Left ventricle myocardium superior (tissue), 1 donor: Measurements from ENCODE around the gene CFLAR. TPM values are rescaled to one million over a fixed set of nuclear protein-coding genes. Genes with fewer than 3 reads are reported as not detected.

Experiments
- ATAC-seq: fragments of 200-7000 bp; cut with Tn5 transposase; one replicate; pipeline ENCODE4 v1.9.1; 2020; ENCODE audit warnings: mild to moderate bottlenecking, moderate library complexity
- DNase-seq: peaks from one replicate; pipeline ENCODE4 v3.0.0-alpha.2; 2020
- intact Hi-C: fragments of 100-400 bp; cut with micrococcal nuclease; formaldehyde crosslinking; loops from one replicate; pipeline ENCODE4 v1.11.0; 2022
- long read RNA-seq: library from polyadenylated mRNA; unstranded; transcript quantifications from one replicate; pipeline ENCODE4 v2.0.0, GENCODE V29; 2021
- total RNA-seq: library from RNA; stranded (reverse); fragmentation: NEBNext Ultra II Directional; extraction: Animal tissue kit (Norgen Biotek cat#: 25700); gene quantifications from one replicate; pipeline ENCODE4 v1.2.1, GENCODE V29; 2021
- donor health status: DM: no; HTN: yes; CAD: no; lungs with severe emphysema.

Gene CFLAR
- 252 TPM for total RNA-seq
- long read RNA-seq, full-length matches to known transcripts, result 53 of 174 reads
- long read RNA-seq, partial matches to known transcripts, result 16 of 174 reads
- long read RNA-seq, other reads (novel, unspliced or antisense), result 105 of 174 reads

DNA sequence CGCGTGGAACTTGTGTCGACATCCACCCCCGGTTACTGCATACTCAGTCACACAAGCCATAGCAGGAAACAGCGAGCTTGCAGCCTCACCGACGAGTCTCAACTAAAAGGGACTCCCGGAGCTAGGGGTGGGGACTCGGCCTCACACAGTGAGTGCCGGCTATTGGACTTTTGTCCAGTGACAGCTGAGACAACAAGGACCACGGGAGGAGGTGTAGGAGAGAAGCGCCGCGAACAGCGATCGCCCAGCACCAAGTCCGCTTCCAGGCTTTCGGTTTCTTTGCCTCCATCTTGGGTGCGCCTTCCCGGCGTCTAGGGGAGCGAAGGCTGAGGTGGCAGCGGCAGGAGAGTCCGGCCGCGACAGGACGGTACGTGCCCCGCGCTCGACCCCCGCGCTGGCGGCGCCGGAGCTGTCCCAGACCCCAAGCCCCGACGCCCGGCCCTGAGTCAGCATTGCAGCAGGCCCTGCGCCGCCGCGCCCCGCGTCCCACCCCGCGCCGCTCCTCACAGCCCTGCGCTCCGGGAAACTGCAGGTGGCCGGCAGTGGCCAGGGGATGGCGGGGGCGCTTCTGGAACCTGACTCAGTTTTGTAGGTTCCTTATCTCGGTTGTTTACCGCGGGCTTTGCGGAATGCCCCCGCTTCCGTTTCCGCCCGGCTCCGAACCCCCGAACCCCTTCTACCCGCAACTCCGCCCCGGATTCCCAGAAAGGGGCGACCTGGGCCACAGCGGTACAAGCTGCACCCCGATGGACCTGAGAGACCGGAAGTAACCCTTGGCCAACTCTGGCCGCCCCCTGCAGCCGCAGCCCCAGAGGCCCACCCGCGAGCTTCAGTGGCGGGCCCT is at the start of gene CFLAR:
Gene CFLAR, plus strand, starts transcription at position 50 of the 844 bp plus-strand sequence. CDS start 13,702 bp downstream, outside the sequence.
- intact Hi-C loops, result loop anchor here (10.0 kb wide), 1 partner anchor 48 kb away; no protein-coding TSS in a partner anchor
- ATAC-seq, result peak; percentile 61

DNA sequence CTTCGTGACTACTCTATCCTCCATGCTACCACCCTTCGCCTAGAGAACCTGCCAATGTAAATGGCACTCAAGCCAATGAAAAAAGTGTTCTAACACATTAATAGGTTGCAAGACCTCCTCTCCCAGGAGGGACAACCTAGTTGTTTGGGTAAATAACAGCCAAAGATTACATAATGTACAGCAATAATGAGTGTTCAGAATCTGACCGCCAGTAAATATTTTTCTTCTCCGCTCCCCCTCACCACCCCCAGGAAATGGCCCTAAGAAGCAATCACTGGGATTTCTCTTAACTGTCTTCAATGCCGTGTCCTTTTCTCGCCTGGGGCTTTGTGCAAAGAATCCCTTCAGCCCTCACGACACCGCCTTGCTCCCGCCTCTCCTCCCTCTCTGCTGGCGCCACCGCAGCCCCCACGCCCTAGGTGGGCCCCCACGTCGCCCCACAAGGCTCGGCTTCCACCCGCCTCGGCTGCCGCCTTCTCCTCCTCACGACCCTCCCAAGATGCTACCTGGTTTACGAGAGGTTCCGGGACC is 45.0 kb upstream of the CFLAR start:
- ATAC-seq, result peak; percentile 36
- DNase-seq, result no peak
- intact Hi-C loops, result no loop called here

More for the DNA sequence above, at the start of gene CFLAR:
- peak; percentile 82 for DNase-seq

DNA sequence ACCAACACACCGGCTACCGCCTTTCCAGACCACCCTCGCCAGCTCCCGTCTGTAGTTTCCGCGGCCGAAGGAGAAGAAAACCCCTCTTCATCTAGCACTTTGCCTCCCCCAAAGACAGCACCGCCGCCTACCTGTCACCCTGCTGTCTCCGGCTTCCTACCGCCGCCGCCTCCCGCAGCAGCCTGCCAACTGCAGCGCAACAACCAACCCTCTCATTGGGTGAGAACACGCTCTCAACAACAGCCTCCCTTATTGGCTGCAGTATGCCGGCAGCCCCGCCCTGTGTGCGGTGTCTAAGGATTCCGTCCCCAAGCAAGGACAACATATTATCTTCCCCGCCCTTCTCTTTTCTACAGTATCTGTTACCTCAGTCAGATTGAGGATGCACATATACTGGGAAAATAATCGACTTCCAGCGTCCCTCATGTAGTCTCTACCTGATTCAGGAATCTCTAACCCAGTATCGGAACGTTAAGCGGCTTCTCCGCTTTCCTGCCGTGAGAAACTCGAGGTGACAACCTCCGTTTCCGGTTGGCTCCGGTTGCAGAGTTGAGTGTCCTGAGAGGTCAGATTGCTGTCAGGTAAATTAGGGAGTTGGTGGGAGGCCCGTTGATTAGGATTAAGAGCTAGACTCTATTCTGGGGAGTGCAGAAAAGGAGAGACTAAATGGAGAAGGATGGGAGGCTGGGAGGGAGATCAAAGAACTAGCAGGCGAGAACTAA is 44.3 kb upstream of the CFLAR start, which contains the start of the genes HYCC2 and NDUFB3:
Gene HYCC2, minus strand, starts transcription at position 193 of the 722 bp plus-strand sequence. CDS start 47,662 bp downstream, outside the sequence.
Gene NDUFB3, plus strand, starts transcription at position 523 of the 722 bp plus-strand sequence. CDS start 6,882 bp downstream, outside the sequence.
- DNase-seq, result peak; percentile 93
- intact Hi-C loops, result no loop called here
- ATAC-seq, result peak; percentile 99

DNA sequence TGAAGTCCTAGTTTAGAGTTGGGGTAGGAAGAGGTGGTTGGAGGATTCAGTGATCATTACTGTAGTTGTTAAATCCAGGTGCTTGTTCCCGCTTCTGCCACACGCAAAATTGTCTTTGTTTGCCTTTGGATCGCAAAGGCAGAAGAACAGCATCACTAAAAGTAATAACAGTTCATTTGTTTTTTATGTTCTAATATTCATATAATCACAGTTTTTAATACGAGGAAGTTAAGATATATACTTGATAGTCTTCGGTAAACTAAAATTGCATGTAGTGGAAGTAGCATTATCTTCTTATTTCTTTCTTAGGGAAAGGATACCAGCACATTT is 43.8 kb upstream of the CFLAR start:
- DNase-seq, result no peak
- intact Hi-C loops, result no loop called here
- ATAC-seq, result no peak

DNA sequence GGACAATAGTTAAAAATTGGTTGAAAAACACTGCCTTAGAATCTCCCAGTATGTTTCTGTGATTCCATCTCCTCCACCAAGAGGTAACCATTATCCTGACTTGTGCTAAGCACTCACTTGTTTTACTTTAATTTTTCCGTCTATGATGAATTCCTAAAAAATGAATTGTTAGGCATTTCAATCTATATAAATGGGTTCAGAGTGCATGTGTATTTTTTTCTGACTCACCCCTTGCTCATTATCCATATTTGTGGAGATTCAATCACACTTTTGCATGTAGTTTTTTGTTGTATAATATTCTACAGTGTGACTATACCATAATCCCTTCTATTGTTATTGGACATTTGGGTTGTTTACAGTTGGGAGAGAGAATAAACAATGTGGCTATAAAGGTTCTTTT is 42.9 kb upstream of the CFLAR start:
- ATAC-seq (no peak), DNase-seq (no peak)
- intact Hi-C loops, result no loop called here

DNA sequence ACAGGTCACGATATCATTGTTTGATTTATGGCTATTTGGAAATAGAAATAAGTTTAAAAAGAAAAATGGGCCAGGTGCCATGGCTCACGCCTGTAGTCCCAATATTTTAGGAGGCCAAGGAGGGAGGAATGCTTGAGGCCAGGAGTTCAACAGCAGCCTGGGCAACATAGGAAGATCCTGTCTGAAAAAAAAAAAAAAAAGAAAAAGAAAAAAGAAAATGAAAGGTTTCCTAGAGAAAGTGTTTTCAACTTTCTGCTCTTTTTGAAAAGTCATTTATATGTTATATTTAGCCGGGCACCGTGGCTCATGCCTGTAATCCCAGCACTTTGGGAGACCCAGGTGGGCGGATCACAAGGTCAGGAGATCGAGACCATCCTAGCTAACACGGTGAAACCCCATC is 41.0 kb upstream of the CFLAR start:
- ATAC-seq, result no peak
- intact Hi-C loops, result no loop called here
- DNase-seq, result no peak

DNA sequence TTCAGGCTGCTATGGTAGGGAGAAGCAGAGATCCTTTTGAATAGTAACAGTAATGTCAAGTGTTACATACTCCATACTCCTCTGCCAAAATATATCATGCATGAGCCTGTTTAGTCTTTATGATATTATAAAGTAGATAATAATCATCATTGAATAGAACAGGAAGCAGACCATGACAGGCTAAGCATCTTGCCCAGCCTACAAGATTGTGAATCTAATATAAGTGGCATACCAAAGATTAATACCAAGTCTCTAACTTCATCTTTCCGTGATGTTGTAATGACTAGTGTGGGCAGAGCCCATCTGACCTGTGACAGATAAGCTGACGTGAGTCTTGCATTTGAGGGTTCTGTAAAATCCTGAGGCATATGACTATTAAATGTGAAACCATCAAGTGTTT is 31.1 kb upstream of the CFLAR start:
- ATAC-seq (no peak), DNase-seq (no peak)
- intact Hi-C loops, result no loop called here

DNA sequence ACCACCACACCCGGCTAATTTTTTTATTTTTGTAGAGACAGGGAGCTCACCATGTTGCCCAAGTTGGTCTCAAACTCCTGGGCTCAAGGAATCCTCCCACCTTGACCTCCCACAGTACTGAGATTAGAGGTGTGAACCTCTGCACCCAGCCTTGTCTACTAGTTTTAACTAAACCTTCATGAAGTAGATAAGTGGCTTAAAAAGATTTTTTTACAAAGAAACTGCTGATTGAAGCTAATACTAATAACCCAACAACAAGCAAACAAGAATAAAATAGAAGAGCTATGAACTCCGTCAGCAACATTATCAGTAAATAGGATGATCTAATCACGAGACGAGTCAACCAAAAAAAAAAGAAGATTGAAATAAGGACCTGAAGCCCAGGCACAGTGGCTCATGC is 25.4 kb upstream of the CFLAR start:
- intact Hi-C loops, result no loop called here
- ATAC-seq (no peak), DNase-seq (no peak)

DNA sequence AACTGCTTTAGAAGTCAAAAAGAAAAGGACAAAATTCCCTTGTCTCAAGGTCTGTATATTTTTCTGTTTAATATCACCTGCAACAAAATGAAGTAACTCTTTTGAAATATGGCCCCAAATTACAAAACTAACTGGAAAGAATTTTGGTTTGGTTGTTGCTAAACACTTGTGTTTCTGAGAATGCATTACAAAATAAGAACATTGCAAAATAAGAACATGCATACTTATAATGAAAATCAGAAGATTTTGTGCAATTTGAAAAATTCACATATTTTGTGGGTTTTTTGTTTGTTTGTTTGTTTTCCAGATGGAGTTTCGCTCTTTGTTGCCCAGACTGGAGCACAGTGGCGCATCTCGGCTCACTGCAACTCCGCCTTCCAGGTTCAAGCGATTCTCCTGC is 22.4 kb upstream of the CFLAR start:
- DNase-seq, result no peak
- ATAC-seq, result no peak
- intact Hi-C loops, result no loop called here

DNA sequence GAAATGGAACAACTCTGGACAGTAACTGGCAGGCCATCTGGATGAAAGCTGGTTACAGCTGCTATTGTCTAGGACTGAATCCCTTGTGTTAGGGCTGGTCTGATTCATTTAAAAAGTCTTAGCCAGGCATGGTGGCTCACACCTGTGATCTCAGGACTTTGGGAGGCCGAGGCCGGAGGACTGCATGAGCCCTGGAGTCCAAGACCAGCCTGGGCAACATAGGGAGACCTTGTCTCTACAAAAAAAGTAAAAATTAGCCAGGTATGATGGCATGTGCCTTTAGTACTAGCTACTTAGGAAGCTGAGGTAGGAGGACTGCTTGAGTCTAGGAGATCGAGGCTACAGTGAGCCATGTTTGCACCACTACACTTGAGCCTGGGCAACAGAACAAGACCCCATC is 15.5 kb upstream of the CFLAR start:
- DNase-seq (no peak), ATAC-seq (no peak)
- intact Hi-C loops, result no loop called here

DNA sequence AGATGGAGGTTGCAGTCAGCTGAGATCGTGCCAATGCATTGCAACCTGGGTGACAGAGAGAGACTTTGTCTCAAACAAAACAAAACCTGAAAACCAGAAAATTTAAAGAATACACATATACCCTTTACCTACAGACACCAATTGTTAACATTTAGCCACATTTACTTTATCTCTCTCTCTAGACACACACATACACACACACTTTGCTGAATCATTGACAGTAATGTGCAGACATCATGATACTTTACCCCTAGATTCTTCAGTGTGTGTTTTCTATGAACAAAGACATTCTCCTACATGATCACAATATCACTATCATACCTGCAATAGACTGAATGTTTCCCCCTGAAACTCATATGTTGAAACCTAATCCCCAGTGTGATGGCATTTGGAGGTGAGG is 10.2 kb upstream of the CFLAR start:
- intact Hi-C loops, result no loop called here
- ATAC-seq, result no peak
- no peak for DNase-seq

DNA sequence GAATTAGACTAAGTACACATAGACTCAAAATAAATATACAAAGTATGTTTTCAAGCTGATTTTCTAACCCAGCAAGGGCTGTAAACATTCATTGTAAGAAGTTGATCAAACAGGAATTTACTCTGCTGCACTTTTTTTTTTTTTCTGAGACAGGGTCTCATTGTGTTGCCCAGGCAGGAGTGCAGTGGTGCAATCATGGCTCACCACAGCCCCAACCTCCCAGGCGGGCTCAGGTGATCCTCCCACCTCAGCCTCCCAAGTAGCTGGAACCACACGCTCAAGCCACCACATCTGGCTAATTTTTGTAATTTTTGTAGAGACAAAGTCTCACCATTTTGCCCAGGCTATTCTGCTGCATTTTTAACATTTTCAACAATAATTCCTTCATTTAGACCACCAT is 8.3 kb upstream of the CFLAR start:
- ATAC-seq (no peak), DNase-seq (no peak)
- intact Hi-C loops, result no loop called here

DNA sequence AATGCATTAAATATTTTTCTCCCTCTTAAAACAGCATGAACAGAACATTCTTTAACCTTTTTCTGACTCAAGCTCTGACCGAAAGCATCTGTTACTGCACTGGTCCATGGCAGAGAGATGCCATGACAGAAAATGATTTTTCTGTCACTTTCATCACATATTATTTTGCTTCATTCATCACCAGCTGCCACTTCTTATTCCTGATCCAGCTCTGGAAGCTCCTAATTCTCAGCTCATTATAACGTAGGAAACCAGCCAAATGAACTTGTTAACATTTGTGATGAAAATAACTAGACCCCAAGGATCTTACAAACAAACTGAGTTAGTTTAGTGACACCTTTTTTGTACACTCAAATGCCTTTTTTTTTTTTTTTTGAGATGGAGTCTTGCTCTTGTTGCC is 7.6 kb upstream of the CFLAR start:
- ATAC-seq, result no peak
- DNase-seq, result no peak
- intact Hi-C loops, result no loop called here

DNA sequence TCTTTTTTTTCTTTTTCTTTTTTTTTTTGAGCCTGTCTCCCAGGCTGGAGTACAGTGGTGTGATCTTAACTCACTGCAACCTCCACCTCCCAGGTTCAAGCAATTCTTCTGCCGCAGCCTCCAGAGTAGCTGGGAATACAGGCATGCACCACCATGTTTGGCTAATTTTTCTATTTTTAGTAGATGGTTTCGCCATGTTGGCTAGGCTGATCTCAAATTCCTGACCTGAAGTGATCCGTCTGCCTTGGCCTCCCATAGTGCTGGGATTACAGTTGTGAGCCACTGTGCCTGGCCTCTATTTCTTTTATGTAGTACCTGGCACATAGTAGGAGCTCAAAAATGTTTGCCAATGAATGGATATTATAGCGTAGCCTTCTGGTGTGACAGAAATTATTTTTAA is 6.8 kb upstream of the CFLAR start:
- intact Hi-C loops, result no loop called here
- DNase-seq (no peak), ATAC-seq (peak; percentile 17)

DNA sequence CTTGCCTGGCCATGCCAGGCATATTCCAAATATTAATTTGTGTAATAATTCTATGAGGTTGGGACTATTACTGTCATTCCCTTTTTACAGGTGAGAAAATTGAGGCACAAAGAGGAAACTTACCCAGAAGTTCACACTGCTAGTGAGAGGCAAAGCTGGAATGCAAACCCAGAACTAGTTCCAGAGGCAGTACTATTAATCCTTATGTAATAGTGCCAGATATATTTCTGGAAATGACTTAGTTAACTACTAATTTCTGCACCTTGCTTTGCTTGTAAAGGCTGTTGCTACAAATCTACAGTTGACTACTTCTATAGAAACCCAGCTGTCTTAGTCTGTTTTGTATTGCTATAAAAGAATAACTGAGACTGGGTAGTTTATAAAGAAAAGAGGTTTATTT is 5.3 kb upstream of the CFLAR start:
- intact Hi-C loops, result loop anchor here (10.0 kb wide), 1 partner anchor 54 kb away; no protein-coding TSS in a partner anchor
- ATAC-seq, result no peak
- no peak for DNase-seq

DNA sequence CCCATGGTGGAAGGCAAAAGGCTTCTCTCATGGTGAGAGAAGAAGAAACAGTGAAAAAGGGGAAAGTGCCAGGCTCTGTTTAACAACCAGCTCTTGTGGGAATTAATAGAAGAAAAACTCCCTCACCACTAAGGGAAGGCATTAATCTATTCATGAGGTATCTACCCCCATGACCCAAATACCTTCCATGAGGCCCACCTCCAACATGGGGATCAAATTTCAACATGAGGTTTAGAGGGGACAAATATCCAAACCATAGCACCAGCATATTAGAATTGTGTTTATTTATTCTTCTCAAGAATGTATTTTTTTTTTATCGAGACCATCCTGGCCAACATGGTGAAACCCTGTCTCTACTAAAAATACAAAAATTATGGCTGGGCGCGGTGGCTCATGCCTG is 4.9 kb upstream of the CFLAR start:
- ATAC-seq (no peak), DNase-seq (no peak)
- intact Hi-C loops, result loop anchor here (10.0 kb wide), 1 partner anchor 54 kb away; no protein-coding TSS in a partner anchor

DNA sequence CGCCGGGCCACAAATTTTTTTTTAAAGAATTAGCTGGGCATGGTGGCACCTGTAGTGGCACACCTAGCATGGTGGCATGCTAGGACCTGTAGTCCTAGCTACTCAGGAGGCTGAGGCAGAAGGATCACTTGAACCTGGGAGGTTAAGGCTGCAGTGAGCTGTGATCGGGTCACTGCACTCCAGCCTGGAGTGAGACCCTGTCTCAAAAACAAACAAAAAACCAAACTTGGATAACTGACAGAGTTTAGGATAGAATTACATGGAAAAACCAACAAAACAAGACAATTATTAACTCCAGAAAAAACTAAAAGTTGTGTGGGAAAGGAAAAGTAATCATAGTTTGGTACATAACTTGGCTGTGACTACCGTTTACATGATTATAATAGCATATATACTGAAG is 1.6 kb upstream of the CFLAR start:
- no peak for DNase-seq
- no peak for ATAC-seq
- intact Hi-C loops, result loop anchor here (10.0 kb wide), 1 partner anchor 50 kb away; no protein-coding TSS in a partner anchor

DNA sequence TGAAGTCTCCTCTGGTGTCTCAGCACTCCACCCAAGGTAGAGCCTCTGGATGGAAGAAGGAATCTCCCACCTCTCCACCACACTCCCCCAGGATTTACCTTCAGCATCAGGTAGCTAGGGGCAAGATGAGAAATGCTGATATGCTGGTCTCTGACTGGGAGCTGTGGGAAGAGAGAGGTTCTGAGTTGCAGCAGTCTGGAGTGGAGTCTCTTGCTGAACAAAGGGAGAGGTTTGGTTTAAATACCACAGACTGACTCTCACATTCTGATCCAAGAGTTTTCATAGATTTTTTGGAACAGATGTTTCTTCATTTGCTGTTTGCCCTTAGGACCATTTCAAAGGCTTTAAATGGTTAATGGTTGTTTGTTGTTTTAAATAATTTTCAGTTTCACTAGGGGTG is 1.1 kb upstream of the CFLAR start:
- DNase-seq (no peak), ATAC-seq (no peak)
- intact Hi-C loops, result loop anchor here (10.0 kb wide), 1 partner anchor 50 kb away; no protein-coding TSS in a partner anchor

DNA sequence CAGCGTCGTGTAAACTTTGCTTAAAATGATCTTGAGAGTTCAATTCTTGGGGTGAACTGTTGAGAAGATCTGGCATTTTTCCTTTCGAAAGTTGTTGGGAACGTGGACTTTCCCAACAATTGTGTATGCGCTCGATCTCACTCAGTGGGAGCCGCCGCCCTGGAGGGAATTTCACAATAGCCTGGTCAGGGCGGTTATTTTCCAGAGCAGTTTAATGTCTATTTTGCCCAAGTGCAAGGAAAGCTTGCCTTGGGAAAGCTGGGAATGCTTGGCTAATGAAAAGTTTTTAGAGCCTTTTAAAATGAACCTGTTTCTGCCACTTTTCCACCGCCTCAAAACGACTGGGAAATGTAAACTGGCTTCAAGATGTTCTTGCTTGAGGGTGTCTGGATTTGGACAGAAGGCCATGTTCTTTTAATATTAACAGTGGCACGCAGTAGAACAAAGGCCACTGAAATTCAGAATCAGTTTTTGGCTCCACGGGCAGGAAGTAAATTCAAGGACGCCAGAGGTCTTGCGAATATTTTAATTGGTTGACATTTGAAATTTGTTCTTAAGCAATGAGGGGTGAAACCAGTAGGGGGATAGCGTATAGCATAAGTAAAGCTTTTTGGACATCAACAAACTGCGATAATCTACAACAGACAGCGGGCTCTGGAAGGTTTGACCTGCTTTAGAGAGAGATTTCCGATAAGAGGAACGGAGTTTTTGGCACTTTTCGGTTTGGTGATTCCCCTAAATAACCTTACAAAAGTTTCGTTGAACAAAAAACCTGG is 1.2 kb downstream of the CFLAR start:
- peak; percentile 77 for DNase-seq
- peak; percentile 39 for ATAC-seq
- intact Hi-C loops, result loop anchor here (10.0 kb wide), 1 partner anchor 48 kb away; no protein-coding TSS in a partner anchor
